ENCODE data around the gene TMEM161A.

Gene TMEM161A

GRCh38 chr19:19098703-19099632 is 39.3 kb downstream of the TMEM161A start:
- DNase-seq (ENCODE audit: insufficient read length, low spot score) (no peak), FAIRE-seq (no peak)

DNA sequence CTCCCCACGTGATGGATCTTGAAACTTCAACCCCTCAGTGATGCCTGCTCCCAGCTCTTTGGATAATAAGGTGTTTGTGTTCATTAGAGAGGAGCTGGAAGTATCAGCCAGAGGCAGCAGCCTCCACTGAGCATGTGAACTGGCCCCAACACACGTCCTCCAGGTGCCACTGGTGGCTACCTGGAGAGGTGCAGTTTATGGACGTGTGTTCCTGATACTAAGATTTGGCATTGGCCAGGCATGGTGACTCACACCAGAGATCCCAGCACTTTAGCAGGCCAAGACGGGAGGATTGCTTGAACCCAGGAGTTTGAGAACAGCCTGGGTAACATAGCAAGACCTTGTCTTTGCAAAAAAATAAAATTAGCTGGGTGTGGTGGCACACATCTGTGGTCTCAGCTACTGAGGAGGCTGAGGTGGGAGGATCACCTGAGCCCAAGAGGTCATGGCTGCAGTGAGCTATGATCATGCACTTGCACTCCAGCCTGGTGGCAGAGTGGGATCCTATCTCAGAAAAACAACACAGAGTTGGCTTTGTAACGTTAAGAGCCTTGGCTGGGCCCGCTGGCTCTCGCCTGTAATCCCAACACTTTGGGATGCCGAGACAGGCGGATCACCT is 40.1 kb downstream of the TMEM161A start:
- DNase-seq (ENCODE audit: insufficient read length, low spot score): no peak
- no peak for FAIRE-seq

DNA sequence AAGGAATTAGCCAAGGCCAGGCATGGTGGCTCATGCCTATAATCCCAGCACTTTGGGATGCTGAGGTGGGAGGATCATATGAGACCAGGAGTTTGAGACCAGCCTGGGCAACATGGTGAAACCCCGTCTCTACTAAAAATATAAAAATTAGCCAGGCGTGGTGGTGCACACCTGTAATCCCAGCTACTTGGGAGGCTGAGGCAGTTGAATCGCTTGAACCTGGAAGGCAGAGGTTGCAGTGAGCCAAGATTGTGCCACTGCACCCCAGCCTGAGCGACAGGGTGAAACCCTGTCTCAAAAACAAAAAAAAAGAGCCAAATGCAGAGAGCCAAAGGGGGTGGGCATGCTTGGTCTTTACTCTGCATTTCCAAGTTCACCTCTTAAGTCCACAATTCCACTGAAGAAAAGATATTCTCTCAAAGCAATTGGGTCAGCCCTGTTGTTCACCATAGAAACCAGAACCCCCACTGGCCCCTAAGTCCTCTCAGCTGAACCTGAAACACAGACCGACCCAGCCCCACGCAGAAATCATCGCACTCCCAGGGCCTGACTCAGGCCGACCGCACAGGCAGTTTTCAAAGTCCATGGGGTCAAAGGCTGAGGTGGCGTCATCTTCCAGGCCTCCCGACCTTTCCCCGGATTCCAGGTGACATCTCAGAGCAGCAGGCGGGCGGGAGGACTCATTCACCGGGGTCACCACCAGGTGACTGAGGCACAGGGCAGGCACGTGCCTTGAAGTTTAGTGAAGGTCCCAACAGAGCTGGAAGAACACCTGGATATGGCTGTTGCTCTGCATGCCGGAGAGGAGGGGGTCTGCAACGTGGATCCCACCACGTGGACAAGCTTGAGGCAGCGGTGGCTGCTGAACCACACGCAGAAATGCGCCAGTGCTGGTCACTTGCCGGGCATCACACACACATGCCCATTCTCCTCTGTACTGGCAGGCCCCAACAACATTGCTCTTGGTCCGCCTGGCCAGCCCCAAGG is 41.3 kb downstream of the TMEM161A start:
- DNase-seq (ENCODE audit: insufficient read length, low spot score) (no peak), FAIRE-seq (no peak)

DNA sequence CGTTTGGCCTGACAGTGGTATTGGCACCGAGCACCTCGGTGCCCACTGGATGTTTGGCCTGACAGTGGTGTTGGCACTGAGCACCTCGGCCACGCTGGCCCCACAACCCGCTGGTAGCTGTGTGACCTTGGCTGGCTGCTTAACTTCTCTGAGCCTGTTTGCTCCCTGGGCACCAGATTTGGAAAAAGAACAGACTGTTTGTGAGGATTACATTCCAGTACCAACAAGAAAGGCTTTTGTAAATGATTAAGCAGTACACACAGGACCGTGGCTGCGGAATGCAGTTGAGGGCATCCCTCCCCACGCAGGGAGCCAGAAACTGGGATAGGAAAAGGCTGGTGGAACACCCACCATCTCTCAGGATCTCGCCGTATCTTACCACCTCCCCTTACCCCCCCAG is 42.6 kb downstream of the TMEM161A start:
- DNase-seq (ENCODE audit: insufficient read length, low spot score) (no peak), FAIRE-seq (no peak)

- FAIRE-seq (no peak), DNase-seq (ENCODE audit: insufficient read length, low spot score) (no peak)
Measured at GRCh38 chr19:19094513-19094912, 43.8 kb downstream of the TMEM161A start.

DNA sequence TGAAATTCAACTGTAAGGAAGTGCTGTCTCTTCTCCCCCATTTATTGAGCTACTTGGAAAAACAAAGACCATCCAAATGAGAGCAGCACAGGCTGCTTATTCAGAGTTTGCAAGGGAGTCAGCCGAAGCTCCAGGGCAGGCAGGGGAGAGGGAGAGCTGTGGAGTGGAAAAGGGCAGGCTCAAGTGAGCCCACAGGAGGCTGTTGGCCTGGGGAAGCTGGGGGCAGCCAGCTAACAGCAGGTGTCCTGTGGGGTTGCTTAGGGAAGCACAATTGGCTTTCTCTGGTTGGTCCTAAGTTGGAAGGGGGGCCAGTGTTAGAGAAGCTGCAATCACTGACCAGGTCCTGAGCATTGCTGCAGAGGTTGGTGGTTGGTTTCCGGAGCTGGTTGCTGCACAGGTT is 50.6 kb downstream of the TMEM161A start:
- DNase-seq (ENCODE audit: insufficient read length, low spot score) (no peak), FAIRE-seq (no peak)

DNA sequence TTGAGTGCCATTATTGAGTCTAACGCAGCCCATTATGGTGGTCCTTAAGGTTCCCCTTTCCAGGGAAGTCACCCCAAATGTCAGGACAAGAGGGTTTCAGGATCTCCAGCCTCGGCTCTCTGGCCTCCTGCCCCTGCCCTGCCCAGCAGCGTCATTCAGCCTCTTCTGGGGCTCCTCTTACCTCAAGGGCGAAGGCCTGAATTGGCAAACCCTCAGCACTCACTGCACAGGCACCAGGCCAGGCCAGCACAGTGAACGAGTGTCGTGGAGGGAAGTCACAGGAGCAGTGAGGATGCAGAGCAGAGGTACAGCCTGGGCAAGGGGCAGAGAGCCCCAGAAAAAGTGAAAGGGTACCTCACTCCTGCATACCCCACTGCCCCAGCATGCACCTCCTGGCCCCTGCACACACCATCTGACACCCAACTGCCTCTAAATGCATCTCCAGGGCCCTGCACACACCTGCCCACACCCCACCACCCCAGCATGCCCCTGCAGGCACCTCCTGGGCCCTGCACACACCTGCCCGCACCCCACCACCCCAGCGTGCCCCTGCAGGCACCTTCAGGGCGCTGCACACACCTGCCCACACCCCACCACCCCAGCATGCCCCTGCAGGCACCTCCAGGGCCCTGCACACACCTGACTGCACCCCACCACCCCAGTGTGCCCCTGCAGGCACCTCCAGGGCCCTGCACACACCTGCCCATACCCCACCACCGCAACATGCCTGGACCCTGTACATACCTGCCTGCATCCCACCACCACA is 54.7 kb downstream of the TMEM161A start:
- no peak for DNase-seq (ENCODE audit: insufficient read length, low spot score)
- FAIRE-seq: peak; percentile 60

GRCh38 chr19:19081642-19082151 is 56.6 kb downstream of the TMEM161A start:
- FAIRE-seq: no peak
- DNase-seq (ENCODE audit: insufficient read length, low spot score): no peak

GRCh38 chr19:19079571-19079970 is 58.7 kb downstream of the TMEM161A start:
- DNase-seq (ENCODE audit: insufficient read length, low spot score) (no peak), FAIRE-seq (no peak)

GRCh38 chr19:19078801-19079200 is 59.5 kb downstream of the TMEM161A start:
- FAIRE-seq (no peak), DNase-seq (ENCODE audit: insufficient read length, low spot score) (no peak)

GRCh38 chr19:19077103-19077502 is 61.2 kb downstream of the TMEM161A start:
- FAIRE-seq: no peak
- no peak for DNase-seq (ENCODE audit: insufficient read length, low spot score)

DNA sequence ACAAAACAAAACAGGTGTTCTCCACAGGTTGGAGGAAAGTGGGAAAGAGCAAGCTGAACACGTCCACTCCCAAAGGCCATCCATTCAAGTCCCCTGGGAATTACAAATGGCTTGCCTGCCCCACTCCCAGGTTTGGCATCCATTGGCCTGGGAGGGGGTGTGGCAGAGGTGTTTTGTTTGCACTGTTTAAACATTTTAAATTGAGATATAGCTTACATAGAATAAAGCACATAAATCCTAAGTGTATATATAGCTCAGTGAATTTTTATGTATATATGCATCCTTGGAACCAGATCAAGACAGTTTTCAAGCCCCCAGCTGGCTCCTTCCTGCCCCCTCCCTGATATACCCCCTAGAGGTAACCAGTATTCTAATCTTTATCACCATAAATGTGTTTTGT is 61.8 kb downstream of the TMEM161A start:
- FAIRE-seq (no peak), DNase-seq (ENCODE audit: insufficient read length, low spot score) (no peak)

DNA sequence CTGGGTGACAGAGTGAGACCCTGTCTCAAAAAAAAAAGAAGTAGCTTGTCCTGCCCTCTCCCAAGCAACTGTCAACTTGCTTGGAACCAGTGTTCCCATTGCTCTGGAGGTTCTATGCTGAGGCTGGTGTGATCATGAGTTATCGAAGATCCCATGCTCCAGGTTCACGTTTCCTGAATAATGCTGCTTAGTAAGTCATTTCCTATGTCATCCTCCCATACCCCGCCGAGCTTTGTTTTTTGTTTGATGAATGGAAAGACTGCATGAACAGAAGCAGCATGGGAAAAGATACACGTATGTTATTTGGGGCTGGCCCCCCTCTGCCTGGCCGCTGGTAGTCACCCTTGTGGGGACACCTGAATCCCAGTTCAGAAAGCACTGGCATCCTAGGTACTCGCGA is 63.2 kb downstream of the TMEM161A start:
- DNase-seq (ENCODE audit: insufficient read length, low spot score): no peak
- no peak for FAIRE-seq

GRCh38 chr19:19074196-19074882 is 63.9 kb downstream of the TMEM161A start:
- FAIRE-seq (peak; percentile 73), DNase-seq (ENCODE audit: insufficient read length, low spot score) (no peak)

- FAIRE-seq: no peak
Measured at GRCh38 chr19:19071897-19072296, 66.4 kb downstream of the TMEM161A start.

More at GRCh38 chr19:19071897-19072296, 66.4 kb downstream of the TMEM161A start:
- DNase-seq (ENCODE audit: insufficient read length, low spot score): no peak
